GM21528 (cell line): ENCODE data around the gene SPAST.
"Not testable (repeated sequence)": the region's sequence is repeated elsewhere in the genome, so short reads cannot be mapped to it uniquely, and the experiment has no call there.

ENCODE experiments used
- ATAC-seq: cut with Tn5 transposase; IDR thresholded peaks from one replicate; pipeline ENCODE4 v1.9.1; 2021; ENCODE audit warnings: mild to moderate bottlenecking, moderate library complexity; ENCODE audit not compliant: unreplicated experiment, low FRiP score

Gene SPAST

DNA sequence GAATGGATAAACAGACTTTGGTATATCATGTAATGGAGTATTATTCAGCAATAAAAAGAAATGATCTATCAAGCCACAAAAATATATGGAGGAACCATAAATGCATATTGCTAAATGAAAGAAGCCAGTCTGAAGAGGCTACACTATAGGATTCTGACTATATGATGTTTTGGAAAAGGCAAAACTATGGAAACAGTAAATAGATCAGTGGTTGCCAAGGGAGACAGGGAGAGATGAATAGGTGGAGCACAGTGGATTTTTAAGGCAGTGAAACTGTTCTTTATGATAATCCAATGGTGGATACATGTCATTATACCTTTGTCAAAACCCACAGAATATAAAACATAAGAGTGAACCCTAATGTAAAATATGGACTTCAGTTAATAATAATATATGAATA is 61.3 kb downstream of the SPAST start:
- ATAC-seq: no peak

DNA sequence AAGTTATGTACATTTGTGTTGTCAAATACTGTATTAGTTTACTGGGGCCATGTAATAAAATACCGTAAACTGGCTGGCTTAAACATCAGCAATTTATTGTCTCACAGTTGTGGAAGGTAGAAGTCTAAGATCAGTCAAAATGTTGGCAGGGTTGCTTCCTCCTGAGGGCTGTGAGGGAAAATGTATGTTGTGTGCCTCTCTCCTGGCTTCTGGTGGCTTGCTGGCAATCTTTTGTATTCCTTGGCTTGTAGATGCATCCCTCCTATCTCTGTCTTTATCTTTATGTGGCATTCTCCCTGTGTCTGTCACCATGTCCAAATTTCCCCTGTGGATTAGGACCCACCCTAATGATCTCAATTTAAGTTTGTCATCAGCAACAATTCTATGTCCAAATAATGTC is 65.3 kb downstream of the SPAST start:
- ATAC-seq: no peak

DNA sequence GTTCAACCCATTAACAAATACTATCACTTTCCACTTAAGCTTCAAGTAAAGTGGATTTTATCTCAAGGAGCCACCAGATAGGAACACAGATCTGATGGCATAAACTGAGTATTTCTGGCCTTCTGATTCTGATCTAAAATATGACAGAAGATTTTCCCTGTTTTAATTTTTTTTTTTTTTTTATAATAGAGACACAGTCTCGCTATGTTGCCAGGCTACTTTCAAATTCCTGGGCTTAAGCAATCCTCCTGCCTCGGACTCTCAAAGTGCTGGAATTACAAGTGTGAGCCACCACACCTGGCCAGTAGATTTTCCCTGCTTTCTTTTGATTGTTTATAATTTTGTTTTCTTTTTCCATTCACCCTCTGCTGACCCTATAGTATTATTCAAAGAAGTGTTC is 65.7 kb downstream of the SPAST start:
- ATAC-seq: no peak

DNA sequence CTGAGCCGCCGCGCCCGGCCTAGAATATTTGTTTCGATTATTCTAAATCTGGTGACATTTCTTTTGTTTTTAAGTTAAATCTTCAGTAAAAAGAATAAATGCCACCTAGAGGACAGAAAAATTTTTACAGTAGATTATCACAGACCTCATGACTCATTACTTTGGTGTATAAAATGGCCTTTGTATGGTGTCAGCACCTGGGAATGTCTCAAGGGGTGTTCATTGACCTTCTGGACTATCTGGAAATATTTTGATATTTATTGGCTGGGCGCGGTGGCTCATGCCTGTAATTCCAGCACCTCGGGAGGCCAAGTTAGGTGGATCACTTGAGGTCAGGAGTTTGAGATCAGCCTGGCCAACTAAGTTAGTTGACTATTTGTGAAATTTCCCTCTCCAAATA is 72.1 kb downstream of the SPAST start:
- no peak for ATAC-seq

DNA sequence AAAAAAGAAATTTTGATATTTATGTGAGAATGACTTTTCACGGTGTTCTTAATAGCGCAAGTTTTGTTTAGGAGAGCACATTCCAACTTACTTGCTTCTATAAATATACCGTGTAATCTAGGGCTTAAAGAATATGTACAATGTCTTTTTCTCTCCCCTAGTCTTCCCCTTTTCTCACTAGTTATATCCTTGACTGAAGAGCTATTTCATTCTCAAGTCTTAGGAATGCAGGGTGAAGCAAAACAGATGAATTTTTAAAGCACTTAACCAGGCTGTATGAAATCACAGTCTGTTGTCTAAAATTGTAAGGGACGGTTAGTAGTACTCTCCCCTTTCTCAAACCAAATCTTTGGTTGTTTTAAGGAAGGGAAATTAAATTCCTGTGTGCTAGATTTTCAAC is 72.7 kb downstream of the SPAST start:
- no peak for ATAC-seq

DNA sequence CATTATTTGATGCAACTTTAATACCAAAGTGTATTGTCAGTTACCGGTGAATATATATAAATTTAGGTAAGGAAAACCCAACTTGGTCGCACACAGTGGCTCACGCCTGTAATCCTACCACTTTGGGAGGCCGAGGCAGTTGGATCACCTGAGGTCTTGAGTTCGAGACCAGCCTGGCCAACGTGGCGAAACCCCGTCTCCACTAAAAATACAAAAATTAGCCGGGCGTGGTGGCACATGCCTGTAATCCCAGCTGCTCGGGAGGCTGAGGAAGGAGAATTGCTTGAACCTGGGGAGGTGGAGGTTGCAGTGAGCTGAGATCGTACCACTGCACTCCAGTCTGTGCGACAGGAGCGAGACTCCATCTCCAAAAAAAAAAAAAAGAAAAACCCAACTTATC is 88.2 kb downstream of the SPAST start:
- not testable (repeated sequence) for ATAC-seq

DNA sequence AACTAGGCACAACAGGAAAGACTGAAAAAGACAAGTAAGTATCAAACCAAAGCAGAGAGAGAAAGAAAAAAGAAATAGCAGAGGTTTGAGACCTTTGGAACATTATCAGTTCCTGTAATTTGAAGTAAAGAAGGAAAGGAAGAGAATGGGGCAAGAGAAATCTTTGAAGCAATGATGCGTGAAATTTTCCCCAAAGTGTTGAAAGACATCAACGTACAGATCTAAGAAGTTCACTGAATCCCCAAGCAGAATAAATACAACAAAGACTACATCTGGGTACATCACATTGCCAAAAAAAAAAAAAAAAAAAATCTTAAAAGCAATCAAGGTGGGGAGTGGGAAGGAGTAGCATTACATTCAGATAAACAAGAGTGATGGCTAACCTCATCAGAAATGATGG is 96.3 kb downstream of the SPAST start:
- ATAC-seq: no peak

DNA sequence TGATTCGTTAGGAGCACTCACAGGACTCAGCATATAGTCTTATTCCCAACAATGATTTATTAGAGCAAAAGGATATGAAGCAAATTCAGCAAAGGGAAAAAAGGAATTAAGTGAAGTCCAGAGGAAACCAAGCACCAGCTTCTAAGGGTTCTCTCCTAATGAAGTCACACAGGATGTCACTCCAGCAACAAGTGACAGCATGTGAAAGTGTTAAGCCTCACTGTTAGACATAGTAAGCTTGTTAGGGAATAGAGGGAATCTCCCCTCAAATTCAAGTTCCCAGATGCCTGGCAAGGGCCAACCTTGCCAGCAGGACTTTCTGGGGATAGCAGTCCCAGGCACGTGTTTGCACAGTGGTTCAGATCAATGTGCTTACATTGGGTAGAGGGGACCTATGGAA is 97.9 kb downstream of the SPAST start:
- no peak for ATAC-seq

DNA sequence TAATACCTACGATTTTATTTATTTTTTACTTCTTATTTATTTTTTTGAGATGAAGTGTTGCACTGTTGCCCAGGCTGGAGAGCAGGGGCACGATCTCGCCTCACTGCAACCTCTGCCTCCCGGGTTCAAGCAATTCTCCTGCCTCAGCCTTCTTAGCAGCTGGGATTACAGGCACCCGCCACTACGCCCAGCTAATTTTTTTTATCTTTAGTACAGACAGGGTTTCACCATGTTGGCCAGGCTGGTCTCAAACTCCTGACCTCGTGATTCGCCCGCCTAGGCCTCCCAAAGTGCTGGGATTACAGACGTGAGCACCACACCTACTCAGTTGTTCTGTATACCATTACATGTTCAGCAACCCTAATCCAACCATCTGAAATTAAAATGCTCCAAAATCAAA is 100.9 kb downstream of the SPAST start:
- ATAC-seq: not testable (repeated sequence)

DNA sequence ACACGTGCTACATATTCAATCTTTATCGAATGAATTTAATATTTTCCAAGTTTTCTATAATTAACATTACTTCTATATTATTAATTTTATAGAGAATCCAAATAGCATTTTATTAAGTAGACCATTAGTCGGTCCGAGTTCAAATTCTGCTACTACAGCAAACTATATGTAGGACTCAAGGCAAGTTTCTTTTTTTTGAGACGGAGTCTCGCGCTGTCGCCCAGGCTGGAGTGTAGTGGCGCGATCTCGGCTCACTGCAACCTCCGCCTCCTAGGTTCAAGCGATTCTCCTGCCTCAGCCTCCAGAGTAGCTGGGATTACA is 101.6 kb downstream of the SPAST start:
- not testable (repeated sequence) for ATAC-seq

DNA sequence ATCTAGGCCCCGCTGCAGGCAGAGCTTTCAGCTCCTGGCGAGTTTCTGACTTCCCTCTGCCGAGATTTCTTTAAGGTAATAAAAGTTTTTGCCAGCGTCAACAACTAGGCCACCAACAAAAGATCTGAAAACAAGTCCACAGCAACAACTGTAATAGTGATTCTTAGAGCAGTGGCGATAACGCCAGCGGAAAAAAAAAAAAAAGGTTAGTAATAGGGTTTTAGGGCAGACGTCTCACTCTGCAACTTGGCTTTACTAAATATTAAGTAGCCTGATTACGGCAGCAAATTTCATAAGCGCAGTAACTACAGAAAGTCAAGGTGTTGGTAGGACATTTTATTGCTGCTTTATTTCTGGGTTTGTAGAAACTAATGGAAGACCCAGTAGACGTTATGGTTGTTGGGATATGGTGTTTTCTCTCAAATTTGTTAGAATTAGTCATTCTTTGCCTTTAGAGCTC is 102.8 kb downstream of the SPAST start:
- ATAC-seq: peak; percentile 4

DNA sequence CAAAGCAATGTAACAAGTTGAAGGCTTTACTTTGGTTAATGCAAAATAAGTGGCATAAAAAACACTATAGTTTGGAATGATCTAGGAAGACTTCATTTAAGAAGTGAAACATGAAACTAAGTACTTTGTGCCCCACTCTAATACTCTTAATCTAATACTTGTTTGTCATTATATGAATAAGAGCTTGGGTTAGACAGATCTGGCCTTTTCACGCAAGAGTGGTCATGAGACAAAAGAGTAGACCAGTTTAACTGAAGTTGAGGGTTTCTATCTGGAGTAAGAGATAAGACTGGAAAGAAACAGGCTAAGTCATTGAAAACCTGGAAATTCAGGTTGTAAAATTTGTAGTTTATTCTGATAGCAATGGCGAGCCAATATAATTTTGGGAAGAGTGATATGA is 105.2 kb downstream of the SPAST start:
- ATAC-seq: peak; percentile 41

DNA sequence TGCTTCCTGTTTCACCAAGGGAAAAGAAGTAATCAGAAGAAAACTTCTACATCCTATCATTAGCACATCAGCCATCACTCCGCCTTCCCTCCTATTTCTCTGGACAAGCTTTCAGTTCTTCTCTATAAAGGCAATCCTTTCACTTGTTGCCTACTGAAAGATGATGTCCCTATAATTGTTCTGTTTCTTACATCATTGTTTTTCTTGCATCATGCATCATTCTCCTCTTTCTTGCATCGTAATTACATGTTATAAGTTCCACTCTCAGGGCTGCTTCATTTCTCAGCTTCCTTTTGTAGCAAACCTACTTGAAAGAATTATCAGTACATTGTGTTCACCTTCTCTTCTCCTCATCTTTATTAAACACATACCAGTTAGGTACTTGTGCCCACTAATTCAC is 109.5 kb downstream of the SPAST start:
- ATAC-seq: no peak

DNA sequence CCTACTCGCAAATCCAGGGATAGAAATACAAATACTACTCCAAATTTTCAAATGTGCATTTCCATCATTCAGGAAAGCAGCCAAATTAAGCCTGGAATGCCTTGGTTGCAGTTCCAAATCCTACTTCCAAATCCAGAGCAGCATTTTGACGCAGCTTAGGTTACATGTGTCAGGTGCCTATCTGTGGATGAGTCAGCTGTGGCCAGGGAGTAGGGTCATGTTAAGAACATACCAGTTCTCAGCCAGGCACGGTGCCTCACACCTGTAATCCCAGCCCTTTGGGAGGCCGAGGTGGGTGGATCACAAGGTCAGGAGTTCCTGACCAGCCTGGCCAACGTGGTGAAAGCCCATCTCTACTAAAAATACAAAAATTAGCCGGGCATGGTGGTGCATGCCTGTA is 119.3 kb downstream of the SPAST start:
- no peak for ATAC-seq

DNA sequence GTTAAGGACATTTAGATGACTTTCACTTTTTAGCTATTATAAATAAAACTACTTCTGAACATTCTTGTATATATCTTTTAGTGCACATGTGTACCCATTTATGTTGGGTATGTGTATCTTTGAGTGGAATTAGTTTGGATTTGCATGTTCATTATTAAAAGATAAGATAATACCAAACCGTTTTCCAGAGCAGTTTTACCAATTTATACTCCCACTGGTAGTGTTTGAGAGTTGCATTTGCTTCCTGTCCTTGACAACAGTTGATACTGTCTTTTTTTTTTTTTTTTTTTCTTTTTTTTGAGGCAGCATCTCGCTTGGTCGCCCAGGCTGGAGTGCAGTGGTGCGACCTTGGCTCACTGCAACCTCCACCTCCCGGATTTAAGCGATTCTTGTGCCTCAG is 125.7 kb downstream of the SPAST start:
- ATAC-seq: peak; percentile 21

DNA sequence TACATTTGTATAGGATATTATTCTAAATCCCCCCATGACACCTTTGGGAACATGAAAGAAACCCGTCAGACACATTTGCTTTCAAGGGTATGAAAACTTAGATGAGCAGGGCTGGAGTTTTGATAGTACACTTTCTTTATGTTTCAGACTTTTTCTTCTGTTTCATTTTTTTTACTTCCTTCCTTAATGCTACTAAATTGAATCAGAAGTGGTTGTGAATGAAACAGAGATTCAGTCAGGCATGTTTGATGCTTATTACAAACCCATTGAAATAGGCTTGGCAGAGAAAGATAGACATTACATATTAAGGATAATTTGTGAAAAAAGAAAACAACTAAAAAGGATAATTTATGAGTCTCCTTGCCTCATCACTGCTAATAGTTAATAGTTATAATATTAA is 129.1 kb downstream of the SPAST start:
- no peak for ATAC-seq

DNA sequence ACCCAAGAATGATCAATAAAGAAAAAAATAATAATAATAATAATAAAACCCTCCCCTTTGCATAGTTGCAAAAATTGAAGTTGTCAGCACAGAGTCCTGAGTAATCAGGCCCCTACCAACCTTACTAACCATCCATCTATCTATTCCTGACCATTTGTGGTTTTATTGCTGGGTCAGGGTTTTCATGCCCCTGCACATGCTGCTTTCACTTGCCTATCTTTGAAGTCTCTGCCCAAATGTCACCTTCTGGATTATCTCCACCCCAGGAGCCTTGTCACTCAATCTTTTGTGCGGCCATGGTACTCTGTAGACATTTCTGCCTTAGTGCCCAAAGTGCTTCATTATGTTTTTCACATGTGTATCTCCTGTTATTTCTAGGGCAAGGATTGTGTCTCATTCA is 137.5 kb downstream of the SPAST start:
- ATAC-seq: no peak

DNA sequence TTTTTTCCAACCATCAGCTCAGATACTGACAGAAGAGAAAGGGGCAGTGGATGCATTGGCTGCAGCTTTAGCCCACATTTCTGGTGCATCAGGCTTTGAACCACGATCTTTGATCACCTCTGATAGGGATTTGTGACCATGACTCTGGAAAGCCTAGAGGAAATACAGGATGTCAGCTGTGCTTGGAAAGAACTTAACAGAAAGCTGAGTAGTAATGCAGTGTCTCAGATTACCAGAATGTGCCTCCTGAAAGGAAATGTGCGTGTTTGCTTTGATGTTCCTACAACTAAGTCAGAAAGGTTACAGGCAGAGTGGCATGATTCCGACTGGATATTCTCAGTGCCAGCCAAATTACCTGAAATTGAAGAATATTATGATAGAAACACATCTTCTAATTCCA is 140.1 kb downstream of the SPAST start:
- not testable (repeated sequence) for ATAC-seq
